NCI-H2227 (cell line): ENCODE measurements around the gene DYNLT2B.
"Not testable (repeated sequence)": the region's sequence is repeated elsewhere in the genome, so short reads cannot be mapped to it uniquely, and the experiment has no call there.

ENCODE experiments used
- DNase-seq: peaks from one replicate; lab custom pipeline; 2025; ENCODE audit not compliant: unreplicated experiment; lab: John Stamatoyannopoulos, UW

Gene DYNLT2B

DNA sequence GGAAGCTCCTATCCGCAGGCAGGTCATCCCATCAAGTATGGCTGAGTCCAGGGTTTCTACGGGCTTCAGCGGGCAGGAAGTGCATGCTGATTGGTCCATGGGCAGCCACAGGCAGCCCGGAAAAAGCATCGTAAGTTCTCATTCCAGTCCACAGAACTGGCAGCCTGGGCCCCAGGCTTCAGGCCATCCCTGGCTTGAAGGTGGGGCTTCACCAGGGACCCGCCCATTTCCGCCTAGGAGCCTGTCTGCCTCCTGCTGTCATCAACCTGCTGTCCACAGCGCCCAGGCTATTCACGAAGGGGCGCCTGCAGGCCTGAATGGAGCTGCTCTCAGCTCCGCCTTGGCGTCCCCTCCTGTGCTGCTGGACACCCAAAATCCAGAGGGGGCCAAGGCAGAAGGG, 44.4 kb downstream of the DYNLT2B start:
- DNase-seq = no peak

DNA sequence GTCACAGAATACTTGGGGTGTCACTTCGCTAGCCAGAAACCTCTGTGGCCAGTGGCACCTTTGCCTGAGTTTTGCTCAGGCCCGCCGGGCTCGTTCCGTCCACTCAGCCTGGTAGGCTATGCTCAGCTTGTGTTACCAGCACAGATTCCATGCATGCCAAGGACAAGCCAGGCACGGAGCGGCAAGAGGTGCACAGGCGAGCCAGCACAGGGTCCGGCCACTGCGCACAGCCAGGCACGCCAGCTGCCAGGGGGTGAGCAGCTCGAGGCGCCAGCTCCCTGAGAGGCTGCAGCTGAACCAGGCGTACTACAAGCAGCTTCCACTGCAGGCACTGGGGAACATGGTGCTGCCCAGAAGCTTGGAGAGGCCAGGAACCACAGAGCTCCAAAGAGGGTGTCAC, 45.2 kb downstream of the DYNLT2B start:
- no peak for DNase-seq

DNA sequence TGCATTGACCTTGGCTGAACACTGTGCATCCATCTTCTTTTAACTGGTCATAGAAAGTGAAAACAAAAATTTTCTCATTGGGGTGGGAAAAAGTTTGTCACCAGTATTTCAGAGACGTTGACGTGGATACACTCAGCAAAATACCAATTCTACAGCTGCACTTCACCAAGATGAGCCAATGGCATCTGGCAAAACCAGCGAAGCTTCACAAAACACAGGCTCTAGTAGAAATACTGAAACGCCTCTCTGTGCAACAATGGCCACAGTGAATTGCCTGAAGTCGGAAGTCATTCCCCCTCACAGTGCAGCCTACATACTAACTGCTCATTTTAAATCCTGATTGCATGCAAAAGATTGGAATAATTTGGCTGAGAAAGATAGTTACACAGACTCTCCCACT, 47.5 kb downstream of the DYNLT2B start:
- DNase-seq = no peak

DNA sequence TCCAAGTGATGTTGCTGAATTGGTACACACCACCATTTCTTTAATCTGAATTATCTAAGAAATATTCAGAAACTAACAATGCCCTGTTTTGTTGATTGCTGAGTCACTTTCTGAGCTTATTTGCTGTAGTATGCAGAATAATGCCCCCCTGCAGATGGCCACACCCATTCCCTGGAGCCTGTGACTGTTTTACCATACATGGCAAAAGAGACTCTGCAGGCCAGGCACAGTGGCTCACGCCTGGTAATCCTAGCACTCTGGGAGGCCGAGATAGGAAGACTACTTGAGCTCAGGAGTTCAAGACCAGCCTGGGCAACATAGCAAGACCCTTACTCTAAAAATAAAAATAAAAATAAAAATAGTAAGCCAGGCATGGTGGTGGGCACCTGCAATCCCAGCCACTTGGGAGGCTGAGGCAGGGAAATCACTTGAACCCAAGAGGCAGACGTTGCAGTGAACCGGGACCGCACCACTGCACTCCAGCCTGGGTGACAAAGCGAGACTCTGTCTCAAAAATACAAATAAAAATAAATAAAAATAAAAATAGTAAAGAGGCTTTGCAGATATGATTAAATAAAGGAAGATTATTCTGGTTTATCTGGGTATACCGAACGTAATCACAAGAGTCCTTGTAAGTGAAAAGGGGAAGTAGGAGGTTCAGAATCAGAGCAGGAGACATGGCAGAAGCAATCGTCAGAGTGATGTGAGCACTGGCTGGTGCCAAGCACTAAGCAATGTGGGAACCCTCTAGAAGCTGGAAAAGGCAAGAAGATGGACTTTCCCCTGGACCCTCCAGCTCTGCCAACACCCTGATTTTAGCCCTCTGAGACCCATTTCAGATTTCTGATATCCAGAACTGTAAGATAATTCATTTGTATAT, 49.5 kb downstream of the DYNLT2B start:
- DNase-seq = no peak

DNA sequence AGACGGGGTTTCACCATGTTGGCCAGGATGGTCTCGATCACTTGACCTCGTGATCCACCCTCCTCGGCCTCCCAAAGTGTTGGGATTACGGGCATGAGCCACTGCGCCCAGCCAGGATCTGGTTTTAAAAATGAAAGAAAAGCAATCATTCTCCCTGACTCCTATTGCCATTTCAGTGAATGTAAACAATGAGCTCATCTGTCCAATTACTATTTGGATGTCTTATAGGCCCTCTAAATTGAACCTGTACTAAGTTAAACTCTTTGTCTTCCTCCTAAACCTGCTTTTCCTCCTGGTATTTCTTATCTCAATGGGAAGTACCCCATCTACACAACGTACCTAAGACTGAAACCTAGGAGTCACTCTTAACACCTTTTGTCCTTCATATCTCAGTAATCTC, 54.2 kb downstream of the DYNLT2B start:
- DNase-seq = no peak

DNA sequence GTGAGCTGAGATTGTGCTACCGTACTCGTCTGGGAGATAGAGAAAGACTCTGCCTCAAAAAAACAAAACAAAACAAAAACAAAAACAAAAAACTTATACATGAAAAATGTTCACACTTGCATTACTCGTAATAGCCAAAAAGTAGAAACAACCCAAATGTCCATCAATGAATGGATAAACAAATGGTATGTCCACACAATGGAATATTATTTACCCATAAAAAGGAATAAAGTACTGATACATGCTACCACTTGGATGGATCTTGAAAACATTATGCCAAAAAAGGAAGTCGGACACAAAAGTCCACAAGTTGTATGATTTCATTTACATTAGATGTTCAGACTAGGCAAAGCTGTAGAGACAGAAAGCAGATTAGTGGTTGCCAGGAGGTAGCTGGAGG, 57.3 kb downstream of the DYNLT2B start:
- DNase-seq = no peak

DNA sequence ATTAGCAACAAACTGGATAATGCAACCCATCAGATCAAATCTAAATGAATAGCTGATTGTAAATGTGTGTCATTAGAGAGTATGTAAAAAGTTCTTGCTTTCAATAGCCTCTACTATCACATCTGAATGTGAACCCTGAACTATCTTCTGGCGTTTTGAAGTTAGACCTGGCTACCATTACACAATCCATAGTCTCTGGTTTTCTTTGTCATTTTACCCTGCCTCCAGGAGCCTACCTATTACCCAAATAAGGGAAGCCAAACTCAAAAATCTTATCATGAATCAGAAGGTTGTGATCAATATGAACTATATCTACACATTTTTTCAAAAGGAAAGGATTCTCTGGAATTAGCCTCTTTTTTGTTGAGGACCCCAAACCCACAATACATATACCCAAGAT, 62.3 kb downstream of the DYNLT2B start:
- DNase-seq = no peak

DNA sequence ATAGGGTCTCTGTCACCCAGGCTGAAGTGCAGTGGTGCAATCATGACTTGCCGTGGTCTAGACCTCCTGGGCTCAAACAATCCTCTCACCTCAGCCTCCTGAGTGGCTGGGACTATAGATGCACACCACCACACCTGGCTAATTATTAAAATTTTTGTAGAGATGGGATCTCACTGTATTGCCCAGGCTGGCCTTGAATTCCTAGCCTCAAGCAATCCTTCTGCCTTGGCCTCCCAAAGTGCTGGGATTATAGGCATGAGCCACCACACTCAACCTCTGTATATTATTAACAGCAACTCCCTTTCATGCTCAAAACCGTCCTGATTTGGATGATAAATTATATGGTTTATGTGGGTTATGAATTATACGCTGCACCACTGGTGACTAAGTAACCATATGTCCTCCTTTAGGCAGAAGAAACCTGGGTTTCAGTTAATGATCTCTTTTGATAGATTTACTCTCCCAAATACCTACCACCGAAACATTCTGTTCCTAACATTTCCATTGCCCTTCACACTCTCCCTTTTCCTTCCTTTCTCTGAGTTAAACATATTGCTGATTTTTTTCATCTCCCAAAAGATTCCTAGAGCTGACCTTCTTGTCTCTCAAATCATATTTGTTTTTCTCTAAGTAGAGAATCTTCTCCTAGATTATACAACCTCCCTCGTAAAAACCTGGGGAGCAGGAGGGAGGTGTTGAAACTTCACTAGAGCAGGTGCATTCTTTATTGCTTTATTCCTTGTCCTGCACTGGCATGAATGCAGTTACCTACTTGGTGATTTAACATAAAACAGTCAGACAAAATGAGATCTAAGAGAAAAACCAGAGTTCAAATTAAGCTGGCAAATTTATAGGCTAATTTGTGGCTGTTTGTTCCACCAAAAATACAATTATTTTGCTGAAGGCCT, 63.4 kb downstream of the DYNLT2B start:
- no peak for DNase-seq

DNA sequence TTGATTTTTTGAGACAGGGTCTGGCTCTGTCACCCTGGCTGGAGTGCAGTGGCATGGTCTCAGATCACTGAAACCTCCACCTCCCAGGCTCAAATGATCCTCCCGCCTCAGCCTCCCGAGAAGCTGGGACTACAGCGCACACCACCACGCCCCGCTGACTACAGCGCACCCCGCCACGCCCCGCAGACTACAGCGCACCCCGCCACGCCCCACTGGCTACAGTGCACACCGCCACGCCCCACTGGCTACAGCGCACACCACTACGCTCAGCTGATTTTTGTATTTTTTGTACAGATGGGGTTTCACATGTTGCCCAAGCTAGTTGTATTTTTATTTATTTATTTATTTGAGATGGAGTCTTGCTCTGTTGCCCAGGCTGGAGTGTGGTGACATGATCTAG, 66.1 kb downstream of the DYNLT2B start:
- DNase-seq = no peak

DNA sequence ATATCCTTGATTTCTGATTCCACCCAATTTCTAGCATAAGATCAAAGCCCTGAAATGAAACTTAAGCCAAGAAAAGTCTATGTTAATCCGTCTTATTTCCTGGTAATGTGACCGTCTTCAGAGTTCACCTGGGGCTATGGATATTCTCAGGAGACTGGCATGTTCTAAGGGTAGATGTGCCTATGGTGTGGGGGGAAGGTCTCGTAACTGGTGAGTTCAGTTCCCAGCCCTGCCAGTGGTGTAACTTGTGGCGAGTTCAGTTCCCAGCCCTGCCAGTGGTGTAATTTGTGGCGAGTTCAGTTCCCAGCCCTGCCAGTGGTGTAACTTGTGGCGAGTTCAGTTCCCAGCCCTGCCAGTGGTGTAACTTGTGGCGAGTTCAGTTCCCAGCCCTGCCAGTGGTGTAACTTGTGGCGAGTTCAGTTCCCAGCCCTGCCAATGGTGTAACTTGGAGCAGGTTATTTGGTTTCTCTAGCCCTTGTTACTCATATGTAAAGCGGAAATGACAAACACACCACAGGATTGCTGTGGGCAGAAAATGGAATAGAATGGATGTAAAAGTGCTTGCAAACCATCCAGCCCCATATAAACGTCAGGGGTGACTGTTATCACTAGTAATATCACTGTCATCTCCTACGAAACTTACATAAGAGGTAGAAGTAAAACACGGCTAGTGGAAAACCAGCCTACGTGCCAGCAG, 71.3 kb downstream of the DYNLT2B start:
- DNase-seq = no peak

DNA sequence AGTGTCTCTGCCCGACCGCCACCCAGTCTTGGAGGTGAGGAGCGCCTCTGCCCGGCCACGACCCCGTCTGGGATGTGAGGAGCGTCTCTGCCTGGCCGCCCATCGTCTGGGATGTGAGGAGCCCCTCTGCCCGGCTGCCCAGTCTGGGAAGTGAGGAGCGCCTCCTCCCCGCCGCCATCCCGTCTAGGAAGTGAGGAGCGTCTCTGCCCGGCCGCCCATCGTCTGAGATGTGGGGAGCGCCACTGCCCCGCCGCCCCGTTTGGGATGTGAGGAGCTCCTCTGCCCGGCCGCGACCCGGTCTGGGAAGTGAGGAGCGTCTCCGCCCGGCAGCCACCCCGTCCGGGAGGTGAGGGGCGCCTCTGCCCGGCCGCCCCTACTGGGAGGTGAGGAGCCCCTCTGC, 73.9 kb downstream of the DYNLT2B start:
- not testable (repeated sequence) for DNase-seq

DNA sequence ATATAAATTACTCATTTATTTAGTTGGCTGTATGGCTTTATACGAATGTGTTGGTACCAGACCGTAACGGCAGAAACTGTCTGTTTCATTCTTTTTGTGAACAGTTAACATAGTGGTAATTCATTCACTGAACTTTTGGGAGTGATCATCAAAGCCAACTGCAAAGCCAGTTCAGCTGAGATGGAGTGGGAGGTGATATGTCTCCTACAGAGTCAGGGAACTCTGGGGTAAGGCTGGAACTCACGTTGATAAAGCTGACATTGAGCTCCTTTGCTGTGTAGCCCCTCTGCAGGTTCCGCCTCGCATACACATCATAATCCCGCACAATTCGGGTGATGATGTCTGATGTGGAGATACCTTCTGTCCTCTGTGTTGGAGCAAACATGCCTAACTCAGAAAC, 76.3 kb downstream of the DYNLT2B start:
- no peak for DNase-seq
